HG03432 (cell line): ENCODE measurements around the gene NLN.
"Not testable (repeated sequence)": the region's sequence is repeated elsewhere in the genome, so short reads cannot be mapped to it uniquely, and the experiment has no call there.

Experiments
- ATAC-seq: cut with Tn5 transposase; IDR thresholded peaks from one replicate; pipeline ENCODE4 v1.9.1; 2021; ENCODE audit warnings: mild to moderate bottlenecking, moderate library complexity; ENCODE audit not compliant: unreplicated experiment

Gene NLN

DNA sequence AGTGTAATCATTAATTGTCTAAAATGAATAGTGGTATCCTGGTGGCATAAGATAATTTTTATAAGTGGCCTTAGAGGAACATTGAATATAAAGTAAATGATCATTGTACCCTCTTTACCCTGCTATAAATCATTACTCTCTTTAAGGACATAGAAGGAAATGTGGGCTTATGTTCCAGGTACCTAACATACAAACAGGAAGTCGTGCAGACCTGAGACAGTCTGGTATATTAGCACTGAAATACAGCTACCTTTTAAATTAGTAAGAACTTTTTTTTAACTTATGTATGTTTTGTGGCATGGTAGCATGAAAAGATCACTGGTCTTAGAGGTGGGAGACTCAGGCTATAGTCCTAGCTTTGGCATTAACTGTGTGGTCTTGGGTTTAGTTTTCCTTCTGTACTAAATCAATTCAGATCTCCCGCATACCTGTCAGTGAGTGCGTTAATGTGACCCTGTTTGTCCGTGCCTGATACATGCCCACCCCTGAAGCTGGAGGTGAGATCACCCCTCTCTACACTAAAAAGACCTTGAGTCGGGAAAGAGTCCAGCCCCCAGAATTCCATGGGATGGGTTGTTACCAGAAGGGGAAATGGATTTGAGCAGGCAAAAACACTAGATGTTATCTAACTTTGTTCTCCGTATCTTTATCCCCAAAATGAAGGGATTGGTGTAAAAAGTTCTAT lies 145.0 kb downstream of the NLN start:
- no peak for ATAC-seq

DNA sequence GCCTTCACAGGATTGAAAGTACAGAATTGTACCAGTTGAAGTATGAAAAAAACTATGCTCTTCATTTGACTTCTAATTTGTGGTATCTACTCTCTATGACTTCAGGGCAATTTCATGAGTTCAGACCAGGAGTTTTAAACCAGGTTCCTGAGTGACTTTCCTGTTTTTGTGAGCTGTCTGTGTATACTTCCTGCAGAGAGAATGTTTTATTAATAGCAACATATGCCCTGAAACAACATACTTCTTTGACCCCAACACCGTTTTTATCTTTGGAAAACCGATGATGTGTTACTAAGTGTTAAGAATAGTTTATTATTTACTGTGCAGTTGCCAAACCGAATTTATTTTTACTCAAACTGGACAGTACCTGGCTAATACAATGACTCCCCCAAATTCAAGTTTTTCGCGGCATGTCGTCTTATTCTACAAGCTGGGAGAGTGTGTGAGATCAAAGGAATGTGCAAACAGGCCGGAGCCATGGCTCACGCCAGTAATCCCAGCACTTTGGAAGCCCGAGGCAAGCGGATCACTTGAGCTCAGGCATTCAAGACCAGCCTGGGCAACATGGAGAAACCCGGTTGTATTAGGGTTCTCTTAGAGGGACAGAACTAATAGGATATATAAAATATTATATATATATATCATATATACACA lies 145.7 kb downstream of the NLN start:
- ATAC-seq, result no peak

DNA sequence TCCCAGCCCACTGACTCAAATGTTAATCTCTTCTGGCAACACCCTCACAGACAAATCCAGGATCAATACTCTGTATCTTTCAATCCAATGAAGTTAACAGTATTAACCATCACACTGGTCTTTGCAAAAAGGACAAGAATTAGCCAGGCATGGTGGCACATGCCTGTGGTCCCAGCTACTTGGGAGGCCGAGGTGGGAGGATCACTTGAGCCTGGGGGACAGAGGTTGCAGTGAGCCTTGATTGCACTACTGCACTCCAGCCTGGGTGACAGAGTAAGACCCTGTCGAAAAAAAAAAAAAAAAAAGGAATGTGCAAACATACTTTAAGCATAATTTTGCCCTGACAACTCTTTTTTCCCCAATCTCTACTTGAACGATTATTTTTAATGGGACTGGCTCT lies 146.5 kb downstream of the NLN start:
- no peak for ATAC-seq

DNA sequence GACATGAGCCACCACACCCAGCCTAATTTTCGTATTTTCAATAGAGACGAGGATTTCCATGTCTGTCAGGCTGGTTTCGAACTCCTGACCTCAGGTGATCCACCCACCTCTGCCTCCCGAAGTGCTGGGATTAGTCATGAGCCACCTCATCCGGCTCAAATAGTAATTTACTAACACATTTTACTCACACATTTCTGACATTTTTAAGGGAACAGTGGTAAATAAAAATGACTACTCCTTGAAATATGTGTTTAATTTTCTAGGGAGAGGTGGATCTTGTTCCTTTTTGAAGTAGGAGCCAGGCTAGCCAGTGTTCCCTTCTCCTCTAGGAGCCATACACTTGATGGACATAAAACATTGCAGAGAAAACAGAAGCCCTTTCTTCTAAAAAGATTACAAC lies 149.2 kb downstream of the NLN start:
- no peak for ATAC-seq

DNA sequence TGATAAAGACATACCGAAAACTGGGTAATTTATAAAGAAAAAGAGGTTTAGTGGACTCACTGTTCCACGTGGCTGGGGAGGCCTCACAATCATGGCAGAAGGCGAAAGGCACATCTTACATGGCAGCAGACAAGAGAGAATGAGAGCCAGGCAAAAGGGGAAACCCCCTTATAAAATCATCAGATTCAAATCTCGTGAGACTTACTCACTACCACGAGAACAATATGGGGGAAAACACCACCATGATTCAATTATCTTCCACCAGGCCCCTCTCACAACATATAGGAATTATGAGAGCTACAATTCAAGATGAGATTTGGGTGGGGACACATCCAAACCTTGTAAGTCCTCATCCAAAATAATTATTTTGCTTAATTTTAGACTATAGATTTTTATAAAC lies 149.8 kb downstream of the NLN start:
- not testable (repeated sequence) for ATAC-seq

DNA sequence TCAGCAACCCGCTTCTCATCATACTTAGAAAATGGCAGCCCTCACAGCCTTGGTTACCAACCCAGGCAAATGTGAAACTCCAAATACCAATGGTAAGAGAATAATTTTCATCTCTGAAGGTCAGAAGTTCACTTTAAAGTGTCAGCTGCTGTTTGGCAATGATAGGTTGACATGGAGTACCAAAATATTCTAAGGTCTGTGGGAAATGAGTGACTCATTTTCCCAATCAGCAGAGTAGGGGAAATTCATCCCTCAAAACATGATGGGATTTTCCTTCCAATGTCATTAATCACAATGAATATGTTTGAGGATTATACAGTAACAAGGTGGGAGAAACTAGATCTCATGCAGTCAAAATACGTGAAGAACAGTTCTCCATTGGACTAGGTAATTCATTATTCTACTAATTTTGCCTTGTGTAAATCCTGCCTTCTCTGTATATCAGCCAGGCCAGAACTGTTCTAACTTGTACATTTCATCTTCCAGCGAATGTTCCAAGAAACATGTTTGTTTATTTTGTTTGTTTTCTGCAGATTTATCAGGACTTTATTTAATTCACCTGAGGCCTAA lies 151.3 kb downstream of the NLN start:
- ATAC-seq, result no peak

DNA sequence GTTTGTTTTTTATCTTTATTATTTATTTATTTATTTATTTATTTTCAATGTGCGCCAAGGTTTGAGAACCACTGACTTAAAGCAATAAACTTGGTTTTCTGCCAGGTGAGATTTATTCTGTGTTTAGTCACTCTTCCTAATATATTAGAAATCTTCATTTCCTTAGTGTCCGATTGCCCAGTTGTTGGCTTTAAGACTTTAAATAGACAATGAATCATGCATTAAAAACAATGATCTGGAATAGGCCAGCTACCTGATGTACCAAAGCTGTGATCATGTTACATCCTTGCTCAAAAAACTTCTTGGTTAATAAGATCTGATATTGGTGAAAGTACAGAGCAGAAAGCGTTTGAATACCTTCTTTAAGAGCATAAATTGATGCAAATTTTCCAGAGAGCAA lies 152.2 kb downstream of the NLN start:
- no peak for ATAC-seq

DNA sequence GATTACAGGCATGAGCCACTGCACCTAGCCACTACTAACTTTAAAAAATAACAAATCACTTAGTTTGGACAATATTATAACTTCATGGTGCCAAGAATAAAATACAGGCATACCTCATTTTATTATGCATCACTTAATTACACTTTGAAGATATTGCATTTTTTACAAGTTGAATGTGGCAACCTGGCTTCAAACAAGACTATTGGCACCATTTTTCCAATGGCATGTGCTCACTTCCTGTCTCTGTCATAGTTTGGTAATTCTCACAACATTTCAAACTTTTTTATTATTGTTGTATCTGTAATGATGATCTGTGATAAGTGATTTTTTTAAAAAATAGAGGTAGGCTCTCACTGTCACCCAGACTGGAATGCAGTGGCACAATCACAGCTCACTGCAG lies 154.5 kb downstream of the NLN start:
- no peak for ATAC-seq

DNA sequence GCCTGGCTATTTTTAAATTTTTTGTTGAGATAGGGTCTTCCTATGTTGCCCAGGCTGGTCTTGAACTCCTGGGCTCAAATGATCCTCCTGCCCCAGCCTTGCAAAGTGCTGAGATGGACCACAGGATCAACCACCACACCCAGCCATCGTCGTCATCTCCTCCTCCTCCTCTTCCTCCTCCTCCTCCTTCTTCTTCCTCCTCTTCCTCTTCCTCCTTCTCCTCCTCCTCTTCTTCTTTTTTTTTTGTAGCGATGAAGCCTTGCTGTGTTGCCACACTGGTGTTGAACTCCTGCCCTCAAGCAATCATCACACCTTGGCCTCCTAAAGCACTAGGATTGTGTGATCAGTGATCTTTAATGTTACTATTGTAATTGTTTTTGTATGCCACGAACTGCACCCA lies 155.0 kb downstream of the NLN start:
- no peak for ATAC-seq
